Right forelimb (tissue), 1 donor: Measurements from ENCODE around the gene SENP7.
"Not testable (repeated sequence)": the region's sequence is repeated elsewhere in the genome, so short reads cannot be mapped to it uniquely, and the experiment has no call there.

Experiments
- DNase-seq: peaks from one replicate; pipeline ENCODE4 v3.0.0-alpha.2; 2018

Gene SENP7

GRCh38 chr3:101453961-101454360 lies 59.1 kb downstream of the SENP7 start:
- DNase-seq = no peak

GRCh38 chr3:101438641-101439040 lies 74.4 kb downstream of the SENP7 start:
- DNase-seq = not testable (repeated sequence)

GRCh38 chr3:101433652-101434051 lies 79.4 kb downstream of the SENP7 start:
- DNase-seq = no peak

GRCh38 chr3:101423984-101424888 lies 88.8 kb downstream of the SENP7 start:
- no peak for DNase-seq

GRCh38 chr3:101418851-101419250 lies 94.2 kb downstream of the SENP7 start:
- DNase-seq = no peak

GRCh38 chr3:101414121-101414520 lies 98.9 kb downstream of the SENP7 start:
- no peak for DNase-seq

- no peak for DNase-seq
Observed at GRCh38 chr3:101413656-101414055, 99.4 kb downstream of the SENP7 start.

- DNase-seq = no peak
Observed at GRCh38 chr3:101391413-101391950, 121.5 kb downstream of the SENP7 start.

GRCh38 chr3:101388706-101389105 lies 124.3 kb downstream of the SENP7 start:
- DNase-seq = no peak

- DNase-seq = no peak
Observed at GRCh38 chr3:101387351-101387750, 125.7 kb downstream of the SENP7 start.

GRCh38 chr3:101384426-101384825 lies 128.6 kb downstream of the SENP7 start:
- DNase-seq = no peak

- DNase-seq = no peak
Observed at GRCh38 chr3:101383656-101384055, 129.4 kb downstream of the SENP7 start.

GRCh38 chr3:101383156-101383575 lies 129.8 kb downstream of the SENP7 start:
- peak; percentile 72 for DNase-seq

GRCh38 chr3:101381809-101382208 lies 131.2 kb downstream of the SENP7 start:
- no peak for DNase-seq

GRCh38 chr3:101379658-101380376 lies 133.2 kb downstream of the SENP7 start:
- DNase-seq = no peak

GRCh38 chr3:101377796-101378195 lies 135.2 kb downstream of the SENP7 start:
- no peak for DNase-seq

- DNase-seq = no peak
Observed at GRCh38 chr3:101377209-101377608, 135.8 kb downstream of the SENP7 start.

- DNase-seq = no peak
Observed at GRCh38 chr3:101375586-101375985, 137.4 kb downstream of the SENP7 start.

- no peak for DNase-seq
Observed at GRCh38 chr3:101362406-101362805, 150.6 kb downstream of the SENP7 start.

- DNase-seq = no peak
Observed at GRCh38 chr3:101351829-101352228, 161.2 kb downstream of the SENP7 start.

- no peak for DNase-seq
Observed at GRCh38 chr3:101340591-101340990, 172.4 kb downstream of the SENP7 start.

GRCh38 chr3:101333883-101334282 lies 179.1 kb downstream of the SENP7 start:
- DNase-seq = no peak

- no peak for DNase-seq
Observed at GRCh38 chr3:101329016-101329673, 183.9 kb downstream of the SENP7 start.
